HG03460 (cell line): ENCODE data around the gene MAP9.
"Not testable (repeated sequence)": the region's sequence is repeated elsewhere in the genome, so short reads cannot be mapped to it uniquely, and the experiment has no call there.

Source experiments
- ATAC-seq: cut with Tn5 transposase; IDR thresholded peaks from one replicate; pipeline ENCODE4 v1.9.1; 2021; ENCODE audit not compliant: unreplicated experiment

Gene MAP9

GRCh38 chr4:155353923-155354540 is 22.7 kb downstream of the MAP9 start:
- peak; percentile 96 for ATAC-seq

DNA sequence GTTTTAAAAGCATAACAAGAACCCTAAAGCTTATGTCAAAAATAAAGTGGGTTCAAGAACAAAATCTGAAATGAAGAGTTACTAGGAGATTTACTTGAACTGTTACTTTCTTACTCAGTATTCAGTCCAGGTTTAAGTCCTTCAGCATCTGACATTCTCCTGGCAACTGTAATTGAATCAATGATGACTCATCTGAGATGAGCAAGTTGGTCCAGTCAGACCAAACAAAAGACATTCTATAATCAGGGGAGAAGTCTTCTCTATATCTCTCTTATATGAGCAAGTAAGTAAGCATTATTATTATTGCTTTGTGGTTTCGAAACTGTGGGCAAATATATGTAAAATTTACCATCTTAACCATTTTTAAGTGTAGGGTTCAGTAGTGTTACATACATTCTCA is 34.6 kb downstream of the MAP9 start:
- ATAC-seq, result no peak

DNA sequence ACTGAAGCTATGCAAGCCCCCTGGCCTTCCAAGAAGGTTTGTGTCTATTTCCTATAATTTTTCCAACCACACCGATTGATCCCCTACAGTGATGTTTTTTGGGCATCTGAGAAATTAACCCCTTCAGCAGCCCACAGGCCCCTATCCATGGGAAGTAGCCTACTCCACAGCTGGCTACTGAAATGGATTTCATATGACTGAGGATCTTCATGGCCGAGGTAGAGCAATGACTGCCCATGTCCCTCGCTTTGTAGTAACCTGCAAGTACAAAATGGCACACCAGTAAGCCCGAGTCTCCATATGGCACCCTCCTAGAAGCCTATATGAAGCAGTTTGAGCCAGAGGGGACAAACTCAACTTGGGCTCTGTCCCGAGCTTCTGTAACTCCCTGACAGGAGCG is 36.8 kb downstream of the MAP9 start:
- ATAC-seq, result no peak

- ATAC-seq, result no peak
These were observed 37.2 kb downstream of the MAP9 start for GRCh38 chr4:155339588-155339987.

DNA sequence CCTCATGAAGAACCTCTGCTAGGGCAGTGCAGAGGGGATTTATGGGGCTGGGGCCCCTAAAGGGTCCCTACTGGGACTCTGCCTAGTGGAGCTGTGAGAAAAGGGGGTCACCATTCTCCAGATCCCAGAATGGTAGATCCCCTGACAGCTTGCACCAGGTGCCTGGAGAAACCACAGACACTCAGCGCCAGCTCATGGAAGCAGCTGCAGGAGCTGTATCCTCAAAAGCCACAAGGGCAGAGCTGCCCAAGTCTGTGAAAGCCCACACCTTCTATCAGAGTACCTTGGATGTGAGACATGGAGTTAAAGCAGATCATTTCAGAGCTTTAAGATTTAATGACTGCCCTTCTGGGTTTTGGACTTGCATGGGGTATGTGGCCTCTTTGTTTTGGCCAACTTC is 38.6 kb downstream of the MAP9 start:
- ATAC-seq, result no peak

DNA sequence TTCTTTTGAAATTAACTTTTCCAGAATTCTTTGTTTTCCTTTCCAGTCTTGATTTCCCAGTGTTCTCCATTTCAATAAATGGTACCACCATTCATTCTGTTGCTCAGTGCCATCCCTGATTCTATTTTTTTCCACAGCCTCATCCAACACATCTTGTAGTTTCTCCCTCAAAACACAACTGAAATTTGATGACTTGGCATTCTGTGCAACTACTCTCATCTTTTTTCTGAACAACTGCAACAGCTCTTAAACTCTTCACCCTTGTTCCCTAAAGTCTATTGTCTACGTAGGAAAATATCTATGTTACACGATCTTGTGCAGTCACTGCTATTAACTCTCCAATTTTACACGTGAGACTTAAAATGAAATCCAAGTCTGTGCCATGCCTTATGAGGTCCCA is 40.5 kb downstream of the MAP9 start:
- ATAC-seq, result no peak

GRCh38 chr4:155331478-155331877 is 45.3 kb downstream of the MAP9 start:
- no peak for ATAC-seq

GRCh38 chr4:155322782-155323181 is 54.0 kb downstream of the MAP9 start:
- no peak for ATAC-seq

DNA sequence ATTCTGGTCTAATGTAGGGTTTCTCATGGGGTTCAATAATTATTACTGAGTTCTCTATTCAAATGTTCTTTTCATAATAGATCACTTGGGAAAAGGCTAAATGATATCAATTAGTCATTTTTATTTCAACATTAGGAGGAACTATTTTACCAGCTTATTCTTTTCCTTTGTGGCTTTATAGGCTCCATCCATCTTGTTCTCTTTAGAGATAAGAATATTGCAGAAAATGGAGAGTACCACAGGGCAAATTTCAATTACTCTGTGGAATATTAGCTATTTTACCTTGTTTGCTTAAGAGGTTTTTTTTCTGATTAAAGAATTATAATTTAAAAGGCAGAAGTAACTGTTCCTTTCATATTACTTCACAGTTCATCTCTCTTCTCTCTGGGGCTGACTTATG is 55.8 kb downstream of the MAP9 start:
- ATAC-seq, result no peak

- ATAC-seq, result no peak
These were observed 57.2 kb downstream of the MAP9 start for GRCh38 chr4:155319516-155319915.

DNA sequence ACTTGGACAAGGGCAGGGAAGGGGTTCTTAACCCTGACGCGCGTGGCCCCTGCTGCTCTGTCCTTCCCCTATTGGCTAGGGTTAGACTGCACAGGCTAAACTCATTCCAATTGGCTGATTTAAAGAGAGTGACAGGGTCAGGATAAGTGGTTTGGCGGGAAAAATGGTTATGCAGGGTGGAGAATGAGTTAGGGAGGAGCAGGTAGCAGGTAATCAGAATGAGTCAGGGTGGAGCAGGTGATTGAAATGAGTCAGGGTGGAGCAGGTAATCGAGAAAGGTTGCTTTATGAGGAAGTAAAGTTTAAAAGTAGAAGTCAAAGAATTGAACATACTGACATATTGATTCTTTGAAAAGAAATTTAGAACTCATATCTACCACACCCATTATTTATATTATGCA is 64.7 kb downstream of the MAP9 start:
- ATAC-seq, result not testable (repeated sequence)

DNA sequence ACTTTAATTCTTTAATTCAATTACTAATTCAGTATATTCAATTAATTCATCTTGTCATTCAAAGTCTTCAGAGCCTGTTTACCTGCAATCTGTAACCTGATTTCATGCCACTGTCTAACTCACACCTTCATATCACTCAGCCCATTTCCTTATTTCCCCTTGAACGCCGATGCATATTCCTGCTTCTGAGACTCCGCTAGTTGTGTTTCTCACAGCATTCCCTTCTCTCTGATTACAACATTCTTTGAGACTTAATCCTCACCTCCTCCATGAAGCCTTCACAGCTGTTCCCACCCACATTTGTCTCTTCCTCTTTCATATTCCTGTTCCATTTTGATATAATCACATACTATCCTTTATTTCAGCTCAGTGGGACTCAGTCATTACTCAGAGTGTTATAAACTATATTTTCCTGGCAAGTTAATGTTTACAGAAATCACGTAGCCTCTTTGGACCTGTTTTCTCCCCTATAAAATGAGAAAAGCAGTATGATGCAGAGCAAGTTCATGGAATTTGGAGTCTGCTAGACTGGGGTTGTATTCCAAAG is 69.0 kb downstream of the MAP9 start:
- no peak for ATAC-seq

- no peak for ATAC-seq
These were observed 71.1 kb downstream of the MAP9 start for GRCh38 chr4:155305619-155306018.

DNA sequence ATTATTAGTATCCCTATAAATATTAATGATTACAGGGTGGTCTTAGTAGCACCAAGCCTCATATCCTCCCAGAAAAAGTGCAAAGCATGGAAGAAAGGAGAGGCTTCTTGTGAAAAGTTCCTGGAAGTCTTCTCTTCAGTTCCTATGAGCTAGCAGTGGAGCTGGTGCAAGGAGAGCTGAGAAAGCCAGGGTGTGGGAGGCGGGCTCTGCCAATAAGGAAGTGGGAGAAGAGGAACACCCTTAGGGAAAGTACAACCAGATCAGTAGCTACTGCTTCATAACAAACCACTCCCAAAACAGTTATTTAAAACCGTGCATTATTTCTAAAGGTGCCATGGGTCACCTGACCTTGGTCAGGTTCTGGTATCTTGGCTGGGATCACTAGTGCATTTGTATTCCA is 72.4 kb downstream of the MAP9 start:
- ATAC-seq, result no peak

DNA sequence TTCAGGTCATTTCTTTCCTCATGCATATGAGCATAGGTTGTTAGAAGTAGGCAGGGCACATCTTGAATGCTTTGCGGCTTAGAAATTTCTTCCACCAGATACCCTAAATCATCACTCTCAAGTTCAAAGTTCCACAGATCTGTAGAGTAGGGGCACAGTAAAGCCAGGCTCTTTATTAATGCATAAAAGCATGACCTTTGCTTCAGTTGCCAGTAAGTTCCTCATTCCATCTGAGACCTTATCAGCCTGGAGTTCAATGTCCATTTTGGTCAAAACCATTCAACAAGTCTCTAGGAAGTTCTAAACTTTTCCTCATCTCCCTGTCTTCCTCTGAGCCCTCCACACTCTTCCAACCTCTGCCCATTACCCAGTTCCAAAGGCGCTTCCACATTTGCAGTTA is 77.7 kb downstream of the MAP9 start:
- ATAC-seq, result no peak
